Measurements from ENCODE around the gene DOCK6. TPM values are rescaled to one million over a fixed set of nuclear protein-coding genes. Genes with fewer than 3 reads are reported as not detected.
A peak's percentile ranks its signal among the peaks of the same experiment; 100 is the strongest.

DOCK6 gene
- total and polyA plus RNA-seq, 5 donors from 2014 or later = 0.07 to 2.8 (median 0.59) TPM; not detected in 1

DNA sequence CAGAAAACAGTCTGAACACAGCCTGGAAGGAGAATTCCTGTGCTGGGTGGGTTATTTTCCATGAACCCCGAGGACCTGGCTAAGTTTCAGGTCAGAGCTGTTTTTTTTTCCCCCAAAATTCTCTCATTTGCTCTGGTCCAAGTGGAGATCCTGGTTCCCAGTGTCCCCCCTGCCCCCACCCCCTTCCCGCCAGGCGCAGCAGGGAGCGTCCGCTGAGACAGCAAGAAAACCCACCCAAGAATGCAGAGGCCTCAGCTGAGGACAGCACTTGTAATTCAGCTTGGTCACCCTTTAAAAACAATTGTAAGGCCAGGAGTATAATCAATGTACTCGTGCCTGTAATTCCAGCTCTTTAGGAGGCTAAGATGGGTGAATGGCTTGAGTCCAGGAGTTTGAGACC, 22.2 kb upstream of the DOCK6 start:
- peak overlapping the region in 1 of 3 donors; percentile 38 for H3K27ac Mint-ChIP-seq
- Histone ChIP-seq H3K36me3 (ENCODE audit: control insufficient read depth, insufficient read depth, low read length) (no peaks in the 10 kb centered on the region), H3K4me1 (ENCODE audit: control insufficient read depth, insufficient read depth, low read length, poor library complexity, severe bottlenecking) (peaks cover 5% of the 10 kb centered on the region), H3K9me3 (ENCODE audit: control insufficient read depth in 2 of 2, low read length in 2 of 2) (no peaks in the 10 kb centered on the region), H3K4me3 (ENCODE audit: low read depth, low read length) (no peak overlapping the region), H3K27me3 (ENCODE audit: control insufficient read depth, insufficient read depth, low read length) (peaks cover 1% of the 10 kb centered on the region), H3K27ac (ENCODE audit: insufficient read depth, low read length, poor library complexity, severe bottlenecking) (no peak overlapping the region)
- no peaks in the 10 kb centered on the region for H3K36me3 Mint-ChIP-seq
- no peak overlapping the region for H3K4me3 Mint-ChIP-seq
- peaks cover 0 to 14% (median 4%) of the 10 kb centered on the region in 4 donors for H3K4me1 Mint-ChIP-seq
- DNase-seq (no peak), ATAC-seq (ENCODE audit: low read depth in 2 of 2) (no peak)
- H3K27me3 Mint-ChIP-seq = peaks cover 22% of the 10 kb centered on the region
- H3K9me3 Mint-ChIP-seq = peaks cover 0 to 2% (median 0%) of the 10 kb centered on the region in 7 donors

GRCh38 chr19:11281356-11282049, 19.2 kb upstream of the DOCK6 start:
- peaks cover 1% of the 10 kb centered on the region for H3K27me3 ChIP-seq (ENCODE audit: control insufficient read depth, insufficient read depth, low read length)
- H3K4me1 Mint-ChIP-seq = peaks cover 0 to 20% (median 6%) of the 10 kb centered on the region in 4 donors
- H3K36me3 ChIP-seq (ENCODE audit: control insufficient read depth, insufficient read depth, low read length) = no peaks in the 10 kb centered on the region
- no peak overlapping the region for H3K27ac ChIP-seq (ENCODE audit: insufficient read depth, low read length, poor library complexity, severe bottlenecking)
- H3K9me3 Mint-ChIP-seq = peaks cover 0 to 2% (median 2%) of the 10 kb centered on the region in 7 donors
- H3K4me1 ChIP-seq (ENCODE audit: control insufficient read depth, insufficient read depth, low read length, poor library complexity, severe bottlenecking) = peaks cover 5% of the 10 kb centered on the region
- no peak overlapping the region for H3K4me3 ChIP-seq (ENCODE audit: low read depth, low read length)
- peaks cover 31% of the 10 kb centered on the region for H3K27me3 Mint-ChIP-seq
- peak overlapping the region in 1 of 3 donors; percentile 60 for H3K27ac Mint-ChIP-seq
- peak overlapping the region in 3 of 4 donors; percentile 4 to 39 (median 10) for H3K4me3 Mint-ChIP-seq
- DNase-seq = no peak
- no peak for ATAC-seq (ENCODE audit: low read depth in 2 of 2)
- H3K9me3 ChIP-seq (ENCODE audit: control insufficient read depth in 2 of 2, low read length in 2 of 2) = no peaks in the 10 kb centered on the region
- no peaks in the 10 kb centered on the region for H3K36me3 Mint-ChIP-seq

GRCh38 chr19:11279505-11280236, 17.3 kb upstream of the DOCK6 start:
- H3K27ac Mint-ChIP-seq = no peak overlapping the region
- Histone ChIP-seq H3K36me3 (ENCODE audit: control insufficient read depth, insufficient read depth, low read length) (no peaks in the 10 kb centered on the region), H3K27ac (ENCODE audit: insufficient read depth, low read length, poor library complexity, severe bottlenecking) (no peak overlapping the region), H3K27me3 (ENCODE audit: control insufficient read depth, insufficient read depth, low read length) (peaks cover 1% of the 10 kb centered on the region), H3K9me3 (ENCODE audit: control insufficient read depth in 2 of 2, low read length in 2 of 2) (no peaks in the 10 kb centered on the region), H3K4me3 (ENCODE audit: low read depth, low read length) (peak overlapping the region; percentile 47), H3K4me1 (ENCODE audit: control insufficient read depth, insufficient read depth, low read length, poor library complexity, severe bottlenecking) (peaks cover 5% of the 10 kb centered on the region)
- DNase-seq (peak in 2 of 3 donors; percentile 31 to 73), ATAC-seq (ENCODE audit: low read depth in 2 of 2) (peak; percentile 24 to 70)
- H3K4me3 Mint-ChIP-seq = peak overlapping the region; percentile 8 to 77 (median 44)
- H3K27me3 Mint-ChIP-seq = peaks cover 31% of the 10 kb centered on the region
- peaks cover 0 to 20% (median 6%) of the 10 kb centered on the region in 4 donors for H3K4me1 Mint-ChIP-seq
- no peaks in the 10 kb centered on the region for H3K36me3 Mint-ChIP-seq
- H3K9me3 Mint-ChIP-seq = peaks cover 0 to 3% (median 2%) of the 10 kb centered on the region in 7 donors

DNA sequence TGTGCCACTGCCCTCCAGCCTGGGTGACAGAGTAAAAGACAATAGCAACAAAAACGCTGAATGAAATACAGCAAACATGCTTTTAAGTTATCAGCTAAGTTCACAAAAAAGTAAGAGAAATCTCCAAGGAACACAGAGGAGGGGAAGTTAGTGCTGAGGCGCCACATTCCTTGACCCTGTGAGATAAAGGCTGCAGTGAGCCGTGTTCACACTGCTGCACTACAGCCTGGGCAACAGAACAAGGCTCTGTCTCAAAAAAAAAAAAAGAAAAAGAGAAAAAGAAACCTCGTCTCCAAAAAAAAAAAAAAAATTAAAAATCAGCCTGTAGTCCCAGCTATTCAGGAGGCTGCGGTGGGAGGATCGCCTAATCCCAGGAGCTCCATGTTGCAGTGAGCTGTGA, 16.3 kb upstream of the DOCK6 start:
- H3K9me3 ChIP-seq (ENCODE audit: control insufficient read depth in 2 of 2, low read length in 2 of 2) = no peaks in the 10 kb centered on the region
- peaks cover 25% of the 10 kb centered on the region for H3K27me3 Mint-ChIP-seq

DNA sequence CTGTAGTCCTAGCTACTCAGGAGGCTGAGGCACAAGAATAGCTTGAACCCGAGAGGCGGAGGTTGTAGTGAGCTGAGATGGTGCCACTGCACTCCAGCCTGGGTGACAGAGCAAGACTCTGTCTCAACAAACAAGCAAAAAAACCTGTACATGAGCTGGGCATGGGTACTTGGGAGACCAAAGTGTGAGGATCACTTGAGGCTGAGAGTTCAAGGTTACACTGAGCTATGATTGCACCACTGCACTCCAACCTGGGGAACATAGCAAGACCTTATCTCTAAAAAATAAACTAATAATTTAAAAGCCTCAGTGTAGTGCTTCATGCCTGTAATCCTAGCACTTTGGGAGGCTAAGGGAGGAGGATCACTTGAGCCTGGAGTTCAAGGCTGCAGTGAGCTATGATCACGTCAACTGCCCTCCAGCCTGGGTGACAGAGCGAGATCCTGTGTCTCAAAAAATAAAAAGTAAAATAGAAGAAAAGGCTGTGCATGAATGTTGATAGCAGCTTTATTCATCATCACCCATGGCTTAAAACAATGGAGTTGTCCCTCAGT, 12.3 kb upstream of the DOCK6 start:
- ATAC-seq (ENCODE audit: low read depth in 2 of 2) = no peak
- Histone ChIP-seq H3K36me3 (ENCODE audit: control insufficient read depth, insufficient read depth, low read length) (no peaks in the 10 kb centered on the region), H3K9me3 (ENCODE audit: control insufficient read depth in 2 of 2, low read length in 2 of 2) (no peaks in the 10 kb centered on the region), H3K27ac (ENCODE audit: insufficient read depth, low read length, poor library complexity, severe bottlenecking) (no peak overlapping the region), H3K27me3 (ENCODE audit: control insufficient read depth, insufficient read depth, low read length) (no peaks in the 10 kb centered on the region), H3K4me1 (ENCODE audit: control insufficient read depth, insufficient read depth, low read length, poor library complexity, severe bottlenecking) (peaks cover 1% of the 10 kb centered on the region), H3K4me3 (ENCODE audit: low read depth, low read length) (no peak overlapping the region)
- Mint-ChIP-seq H3K4me1 (peaks cover 0 to 11% (median 3%) of the 10 kb centered on the region in 4 donors), H3K4me3 (peak overlapping the region in 1 of 4 donors; percentile 49), H3K9me3 (peaks cover 0 to 5% (median 0%) of the 10 kb centered on the region in 7 donors), H3K36me3 (no peaks in the 10 kb centered on the region), H3K27me3 (peaks cover 10% of the 10 kb centered on the region), H3K27ac (no peak overlapping the region)
- DNase-seq = no peak

More for the DNA sequence above, 16.3 kb upstream of the DOCK6 start:
- Histone ChIP-seq H3K4me1 (ENCODE audit: control insufficient read depth, insufficient read depth, low read length, poor library complexity, severe bottlenecking) (peaks cover 5% of the 10 kb centered on the region), H3K27ac (ENCODE audit: insufficient read depth, low read length, poor library complexity, severe bottlenecking) (no peak overlapping the region), H3K27me3 (ENCODE audit: control insufficient read depth, insufficient read depth, low read length) (peaks cover 1% of the 10 kb centered on the region), H3K36me3 (ENCODE audit: control insufficient read depth, insufficient read depth, low read length) (no peaks in the 10 kb centered on the region), H3K4me3 (ENCODE audit: low read depth, low read length) (no peak overlapping the region)
- peaks cover 0 to 20% (median 6%) of the 10 kb centered on the region in 4 donors for H3K4me1 Mint-ChIP-seq
- no peaks in the 10 kb centered on the region for H3K36me3 Mint-ChIP-seq
- DNase-seq = no peak
- peaks cover 0 to 3% (median 2%) of the 10 kb centered on the region in 7 donors for H3K9me3 Mint-ChIP-seq
- no peak overlapping the region for H3K4me3 Mint-ChIP-seq
- H3K27ac Mint-ChIP-seq = no peak overlapping the region
- no peak for ATAC-seq (ENCODE audit: low read depth in 2 of 2)

GRCh38 chr19:11273989-11274388, 11.7 kb upstream of the DOCK6 start:
- H3K4me3 Mint-ChIP-seq = no peak overlapping the region
- H3K27me3 ChIP-seq (ENCODE audit: control insufficient read depth, insufficient read depth, low read length) = no peaks in the 10 kb centered on the region
- H3K4me3 ChIP-seq (ENCODE audit: low read depth, low read length) = no peak overlapping the region
- DNase-seq (no peak), ATAC-seq (ENCODE audit: low read depth in 2 of 2) (no peak)
- peaks cover 0 to 5% (median 0%) of the 10 kb centered on the region in 4 donors for H3K4me1 Mint-ChIP-seq
- H3K9me3 Mint-ChIP-seq = peaks cover 0 to 5% (median 0%) of the 10 kb centered on the region in 7 donors
- H3K36me3 ChIP-seq (ENCODE audit: control insufficient read depth, insufficient read depth, low read length) = no peaks in the 10 kb centered on the region
- no peaks in the 10 kb centered on the region for H3K4me1 ChIP-seq (ENCODE audit: control insufficient read depth, insufficient read depth, low read length, poor library complexity, severe bottlenecking)
- no peak overlapping the region for H3K27ac Mint-ChIP-seq
- peaks cover 12% of the 10 kb centered on the region for H3K27me3 Mint-ChIP-seq
- no peaks in the 10 kb centered on the region for H3K9me3 ChIP-seq (ENCODE audit: control insufficient read depth in 2 of 2, low read length in 2 of 2)
- H3K36me3 Mint-ChIP-seq = no peaks in the 10 kb centered on the region
- H3K27ac ChIP-seq (ENCODE audit: insufficient read depth, low read length, poor library complexity, severe bottlenecking) = no peak overlapping the region

DNA sequence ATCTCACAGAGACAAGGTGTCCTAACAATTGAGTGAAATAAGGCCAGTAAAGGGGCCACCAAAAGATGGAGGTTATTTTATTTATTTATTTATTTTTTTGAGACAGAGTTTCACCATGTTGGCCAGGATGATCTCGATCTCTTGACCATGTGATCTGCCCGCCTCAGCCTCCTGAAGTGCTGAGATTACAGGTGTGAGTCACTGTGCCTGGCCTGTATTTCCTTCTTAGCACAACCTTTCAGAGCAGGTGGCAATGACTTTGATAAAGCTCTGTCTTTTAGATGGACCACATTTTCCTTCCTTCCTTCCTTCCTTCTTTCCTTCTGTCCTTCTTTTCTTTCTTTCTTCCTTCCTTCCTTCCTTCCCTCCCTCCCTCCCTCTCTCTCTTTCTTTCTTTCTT, 11.0 kb upstream of the DOCK6 start:
- no peak for ATAC-seq (ENCODE audit: low read depth in 2 of 2)

More for the DNA sequence above, 11.0 kb upstream of the DOCK6 start:
- H3K36me3 ChIP-seq (ENCODE audit: control insufficient read depth, insufficient read depth, low read length) = no peaks in the 10 kb centered on the region
- no peaks in the 10 kb centered on the region for H3K4me1 ChIP-seq (ENCODE audit: control insufficient read depth, insufficient read depth, low read length, poor library complexity, severe bottlenecking)
- DNase-seq = no peak
- Mint-ChIP-seq H3K9me3 (peaks cover 0 to 5% (median 0%) of the 10 kb centered on the region in 7 donors), H3K4me3 (no peak overlapping the region), H3K27ac (no peak overlapping the region), H3K27me3 (peaks cover 14% of the 10 kb centered on the region), H3K4me1 (peaks cover 0 to 5% (median 0%) of the 10 kb centered on the region in 4 donors), H3K36me3 (no peaks in the 10 kb centered on the region)
- H3K27ac ChIP-seq (ENCODE audit: insufficient read depth, low read length, poor library complexity, severe bottlenecking) = no peak overlapping the region
- peaks cover 2% of the 10 kb centered on the region for H3K27me3 ChIP-seq (ENCODE audit: control insufficient read depth, insufficient read depth, low read length)
- H3K9me3 ChIP-seq (ENCODE audit: control insufficient read depth in 2 of 2, low read length in 2 of 2) = no peaks in the 10 kb centered on the region
- H3K4me3 ChIP-seq (ENCODE audit: low read depth, low read length) = no peak overlapping the region
